Stimulated activated CD4-positive, alpha-beta T cell treated with anti-CD3 and anti-CD28 coated beads, Interleukin-15, amount 100 ng/mL, for 24 hours (primary cell): ENCODE results near the gene ESPL1.
A peak's percentile ranks its signal among the peaks of the same experiment; 100 is the strongest.
"Not testable (repeated sequence)": the region's sequence is repeated elsewhere in the genome, so short reads cannot be mapped to it uniquely, and the experiment has no call there.

Experiments used
- DNase-seq: peaks from one replicate; pipeline ENCODE4 v3.0.0-alpha.2; 2020

Gene ESPL1

DNA sequence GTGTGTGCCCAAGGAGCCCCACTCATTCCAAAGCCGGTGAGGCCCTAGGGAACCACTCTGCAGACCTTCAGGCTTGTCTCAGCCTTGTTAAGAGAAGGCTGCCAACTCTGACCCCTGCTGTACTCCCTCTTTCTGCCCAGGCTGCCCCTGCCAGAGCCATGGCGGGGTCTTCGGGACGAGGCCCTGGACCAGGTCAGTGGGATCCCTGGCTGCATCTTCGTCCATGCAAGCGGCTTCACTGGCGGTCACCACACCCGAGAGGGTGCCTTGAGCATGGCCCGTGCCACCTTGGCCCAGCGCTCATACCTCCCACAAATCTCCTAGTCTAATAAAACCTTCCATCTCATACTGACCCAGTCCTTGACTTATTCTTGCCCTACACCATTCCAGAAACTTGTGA is 38.7 kb downstream of the ESPL1 start:
- no peak for DNase-seq

DNA sequence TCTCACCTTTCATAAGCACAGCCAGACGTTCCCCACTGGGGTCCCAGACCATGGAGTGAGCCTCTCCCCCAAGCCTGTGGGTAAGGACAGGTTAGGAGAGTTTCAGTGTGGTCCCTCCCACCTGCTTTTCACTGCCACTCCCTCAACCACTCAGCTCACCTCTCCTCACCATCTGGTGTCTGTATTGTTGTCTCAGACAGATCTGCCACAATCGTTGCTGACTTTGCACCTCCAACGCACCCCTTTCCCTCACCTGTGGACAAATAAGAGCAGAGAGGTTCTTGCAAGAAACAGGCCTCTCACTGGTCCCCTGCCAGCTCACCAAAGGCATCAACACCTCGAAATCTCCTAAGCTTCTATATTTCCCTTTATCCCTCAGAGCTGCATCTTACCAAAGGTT is 40.2 kb downstream of the ESPL1 start:
- no peak for DNase-seq

DNA sequence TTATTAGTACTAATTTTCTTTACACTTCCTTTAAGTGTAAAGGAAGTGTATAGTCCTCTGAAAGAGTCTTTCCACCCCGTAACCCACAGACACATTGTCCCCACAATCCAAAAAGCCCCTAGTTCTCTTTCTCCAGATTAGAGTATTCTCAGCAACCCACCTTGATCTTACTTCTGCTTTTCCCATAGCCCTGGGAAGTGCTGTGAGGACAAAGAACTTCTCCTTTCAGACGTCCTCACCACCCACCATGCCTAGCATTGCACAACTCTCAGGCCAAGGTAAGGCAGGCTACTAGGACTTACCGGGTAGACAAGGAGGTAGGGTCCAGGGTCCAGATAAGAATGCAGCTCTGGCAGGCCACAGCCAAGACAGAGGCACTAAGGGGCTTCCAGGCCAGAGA is 45.9 kb downstream of the ESPL1 start:
- no peak for DNase-seq

DNA sequence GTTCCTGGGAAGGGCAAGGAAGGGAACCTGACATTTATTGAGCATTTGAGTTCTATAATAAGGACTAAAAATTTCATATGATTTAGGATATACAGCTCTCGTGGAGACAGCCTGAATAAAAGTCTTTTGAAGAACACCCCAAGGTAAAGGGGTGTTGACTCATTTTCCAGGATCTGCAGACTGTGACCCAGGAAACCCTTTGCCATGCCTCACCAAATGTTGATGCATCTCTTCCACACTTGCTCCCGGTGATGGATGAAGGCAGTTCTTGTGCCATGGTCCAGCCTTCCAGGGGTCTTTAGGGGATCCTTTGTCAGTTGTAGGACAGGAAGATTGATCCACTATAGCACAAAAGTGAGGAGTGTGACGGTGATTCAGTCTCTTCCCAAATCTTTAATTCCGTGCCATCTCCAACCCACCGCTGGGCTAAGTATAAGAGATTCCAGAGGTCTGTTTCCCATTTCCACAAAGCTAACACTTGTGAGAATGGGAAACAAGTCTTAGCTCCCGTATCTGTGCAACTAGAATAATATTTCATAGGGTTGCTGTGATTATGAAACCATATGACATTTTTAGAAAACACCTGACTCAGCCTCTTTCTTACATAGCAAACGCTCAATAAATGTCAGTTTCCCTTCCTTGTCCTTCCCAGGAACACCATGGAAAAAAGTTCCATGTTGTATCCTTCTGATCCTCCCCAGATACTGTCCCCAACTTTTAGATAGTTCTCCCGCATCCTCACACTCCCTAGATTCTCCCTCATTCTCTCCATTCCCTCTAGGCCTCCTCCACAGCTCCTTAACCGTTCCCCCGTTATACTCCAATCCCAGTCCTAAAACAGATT is 52.5 kb downstream of the ESPL1 start:
- no peak for DNase-seq

DNA sequence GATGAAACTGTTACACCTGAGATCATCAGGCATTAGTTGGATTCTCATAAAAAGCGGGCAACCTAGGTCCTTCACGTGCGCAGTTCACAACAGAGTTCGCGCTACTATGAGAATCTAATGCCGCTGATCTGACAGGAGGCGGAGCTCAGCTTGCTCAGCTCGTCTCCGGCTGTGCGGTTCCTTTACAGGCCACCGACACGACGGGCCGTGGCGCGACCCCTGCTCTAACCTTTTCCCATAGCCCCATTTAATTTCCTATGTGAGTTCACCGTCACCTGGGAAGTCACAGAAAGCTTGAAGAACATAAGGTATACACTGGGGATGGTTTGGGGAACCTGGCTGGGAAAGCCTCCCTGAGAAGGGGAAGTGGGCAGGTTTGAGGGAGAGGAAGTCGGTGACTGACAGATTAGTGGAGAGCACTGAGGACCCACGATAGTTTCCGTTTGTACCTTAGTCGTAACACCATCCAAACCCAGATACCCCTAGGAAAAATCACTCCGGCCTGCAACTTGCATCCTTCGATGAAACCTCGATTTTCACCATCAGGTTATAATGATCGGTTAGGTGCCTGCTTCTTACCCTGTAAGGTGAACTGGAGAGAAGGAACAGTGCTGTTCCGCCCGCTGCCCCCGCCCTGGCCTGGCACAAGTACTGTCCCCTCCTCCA is 56.1 kb downstream of the ESPL1 start:
- peak; percentile 72 for DNase-seq

DNA sequence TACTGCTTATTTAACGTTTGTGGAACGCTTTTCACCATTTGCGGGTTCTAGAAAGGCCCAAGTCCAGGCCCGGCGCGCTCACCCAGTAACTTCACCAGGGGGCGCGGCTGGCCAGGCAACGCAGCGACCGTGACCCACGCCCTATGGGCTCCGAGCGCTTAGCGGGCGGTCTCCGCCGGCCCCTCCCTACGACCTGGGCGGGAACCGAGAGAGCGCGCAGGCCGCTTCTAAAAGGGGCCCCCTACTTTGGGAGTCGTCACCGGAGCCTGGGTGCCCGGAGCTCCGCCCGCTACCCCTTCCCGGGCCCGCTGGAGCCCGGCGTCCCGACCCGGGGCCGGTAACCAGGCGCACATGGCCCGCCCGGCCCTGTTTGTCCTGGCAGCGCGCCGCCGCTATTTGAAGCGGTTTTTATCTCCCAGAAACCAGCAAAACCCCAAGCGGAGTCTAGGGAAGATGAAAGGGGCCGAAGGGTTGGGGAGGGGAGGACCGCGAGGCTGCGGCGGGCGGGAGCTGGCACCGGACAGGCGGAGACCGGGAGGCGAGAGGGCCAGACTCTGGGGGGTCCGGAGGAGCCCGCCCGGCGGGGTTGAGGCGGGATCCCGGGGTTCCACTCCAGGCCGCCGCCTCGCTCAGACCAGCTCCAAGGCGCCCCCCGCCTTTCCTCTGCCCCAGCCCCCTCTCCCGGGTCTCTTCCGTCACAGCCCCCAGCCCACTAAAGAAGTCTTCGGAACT is 56.8 kb downstream of the ESPL1 start:
- peak; percentile 95 for DNase-seq

DNA sequence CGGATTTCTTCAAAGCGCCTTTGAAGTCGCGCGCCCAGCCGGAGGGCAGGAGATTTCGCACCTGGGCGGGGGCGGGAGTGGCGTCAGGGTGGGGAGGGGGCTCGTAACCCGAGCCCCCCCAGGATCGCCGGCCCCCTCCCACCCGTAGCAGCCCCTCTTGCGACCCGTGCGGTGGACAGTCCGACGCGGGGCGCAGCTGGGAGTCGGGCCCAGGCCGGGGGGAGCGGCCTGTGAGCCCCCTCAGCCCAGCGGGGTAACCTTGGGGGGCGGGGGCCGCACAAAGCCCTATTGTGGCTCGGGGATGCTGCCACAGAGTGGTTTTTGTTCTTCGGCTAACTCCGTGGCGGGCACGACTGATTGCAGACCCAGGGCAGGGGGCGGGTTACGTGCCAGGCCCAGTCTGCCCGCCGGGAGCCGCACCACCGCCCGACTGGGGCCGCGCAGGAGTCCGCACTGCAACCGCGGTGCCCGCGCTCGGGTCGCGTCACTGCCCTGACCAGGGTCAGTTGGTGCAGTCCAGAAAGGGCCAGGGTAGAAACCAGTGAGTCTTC is 57.5 kb downstream of the ESPL1 start:
- peak; percentile 52 for DNase-seq

DNA sequence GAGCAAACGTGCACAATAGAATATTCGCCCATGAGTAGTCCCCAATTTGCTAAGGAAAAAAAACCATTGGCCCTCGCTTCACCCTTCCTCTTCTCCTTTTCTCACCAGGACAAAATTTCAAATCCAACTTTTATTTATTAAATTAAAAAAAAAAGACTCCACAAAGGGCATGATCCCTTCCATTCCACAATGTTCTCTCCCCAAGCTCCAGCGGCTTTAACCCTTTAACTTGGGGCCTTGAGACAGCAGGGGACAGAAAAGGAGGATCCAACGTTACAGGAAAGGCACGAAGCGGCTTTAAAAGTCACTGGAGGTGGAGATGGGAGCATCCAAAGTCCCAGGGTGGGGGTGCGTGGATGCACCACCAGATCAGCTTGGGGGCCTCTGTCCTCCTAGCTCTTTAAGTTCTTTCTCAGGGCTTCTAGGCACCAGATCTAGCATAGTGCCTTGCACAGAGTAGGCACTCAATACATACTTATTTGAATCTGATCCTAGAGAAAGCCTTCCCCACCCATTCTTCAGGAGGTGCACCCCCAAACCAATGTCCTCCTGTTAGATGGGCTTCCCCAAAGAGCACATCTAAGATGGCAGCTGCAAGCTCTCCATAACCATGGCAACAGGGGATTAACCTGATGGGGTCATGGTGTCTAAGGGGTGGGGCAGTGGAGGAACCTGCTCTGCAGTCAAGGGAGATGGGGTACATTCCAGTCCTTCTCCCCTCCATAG is 58.5 kb downstream of the ESPL1 start:
- no peak for DNase-seq

DNA sequence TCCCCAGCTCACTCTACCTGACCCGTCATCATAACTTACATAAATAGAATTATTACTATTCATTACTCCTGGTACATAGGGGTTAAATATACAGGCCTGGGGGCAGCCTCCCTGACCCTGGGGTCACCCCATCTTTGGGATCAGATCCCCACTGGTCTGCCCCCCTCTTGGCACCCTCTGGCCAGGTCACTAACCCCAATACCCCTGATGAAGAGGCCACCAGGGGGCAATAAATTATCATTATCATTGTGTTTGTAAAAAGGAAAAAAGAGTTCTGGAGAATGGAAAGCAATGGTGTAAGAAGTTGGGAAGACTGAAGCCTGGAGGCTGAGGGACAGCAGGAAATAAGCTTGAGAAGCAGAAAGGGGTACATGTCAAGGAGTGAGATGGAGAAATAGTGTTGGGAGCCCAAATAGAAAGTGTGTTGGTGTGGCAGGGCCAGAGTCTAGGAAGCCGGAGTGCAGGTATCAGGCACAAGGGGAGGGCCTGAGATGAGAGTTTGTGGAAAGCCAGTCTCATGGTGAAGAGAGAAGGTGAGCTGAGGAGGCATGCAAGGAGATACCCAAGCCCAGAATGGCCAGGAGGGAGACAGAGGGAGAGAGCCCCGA is 59.4 kb downstream of the ESPL1 start:
- no peak for DNase-seq

DNA sequence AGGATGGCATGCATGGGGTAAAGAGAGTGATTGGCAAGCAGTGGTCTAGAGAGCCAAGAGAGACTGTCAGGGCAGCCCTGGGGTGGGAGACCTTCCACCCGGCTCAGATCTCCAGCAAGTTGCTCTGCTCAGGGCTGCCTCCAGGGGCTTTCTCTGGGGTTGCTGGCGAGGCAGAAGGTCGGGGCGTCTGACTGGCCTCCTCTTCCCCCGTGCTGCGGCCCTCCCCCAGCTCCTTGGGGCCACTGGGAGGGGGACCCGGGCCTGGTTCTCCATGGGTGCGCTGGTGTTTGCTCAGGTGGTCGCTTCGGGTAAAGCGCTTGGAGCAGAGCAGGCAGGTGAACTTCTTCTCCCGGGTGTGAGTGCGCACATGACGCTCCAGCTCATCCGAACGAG is 59.9 kb downstream of the ESPL1 start:
- DNase-seq = no peak

DNA sequence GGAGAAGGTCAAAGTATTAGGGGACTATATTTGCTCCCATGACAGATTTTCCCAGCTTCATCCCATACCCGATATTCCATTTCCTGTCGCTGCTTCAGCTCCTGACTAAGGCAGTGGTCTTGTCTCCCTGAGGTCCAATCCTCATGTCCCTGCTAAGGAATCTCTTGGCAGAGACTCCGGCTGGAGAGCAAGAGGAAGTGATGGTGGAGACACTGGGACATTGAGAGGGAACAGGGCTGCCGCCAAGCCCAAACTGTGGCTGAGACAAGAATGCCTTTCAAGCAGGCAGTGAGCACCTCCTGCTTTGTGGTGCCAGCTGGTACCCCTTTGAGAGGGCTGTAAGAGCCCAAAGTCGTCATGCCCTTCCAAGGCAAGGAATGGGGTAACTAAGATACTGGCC is 62.6 kb downstream of the ESPL1 start:
- no peak for DNase-seq

DNA sequence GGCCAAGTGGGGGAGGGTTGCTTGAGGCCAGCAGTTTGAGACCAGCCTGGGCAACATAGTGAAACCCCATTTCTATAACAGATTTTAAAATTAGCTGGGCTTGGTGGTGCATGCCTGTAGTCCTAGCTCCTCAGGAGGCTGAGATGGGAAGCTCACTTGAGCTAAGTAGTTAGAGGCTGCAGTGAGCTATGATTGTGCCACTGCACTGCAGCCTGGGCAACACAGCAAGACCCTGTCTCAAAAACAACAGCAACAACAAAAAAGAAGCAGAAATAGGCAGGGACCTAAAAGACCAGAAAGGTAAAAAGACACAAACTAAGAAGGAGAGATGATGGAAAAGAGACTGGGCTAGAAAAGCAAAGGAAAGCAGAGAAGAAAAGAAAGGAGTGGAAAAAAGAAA is 64.2 kb downstream of the ESPL1 start:
- not testable (repeated sequence) for DNase-seq

DNA sequence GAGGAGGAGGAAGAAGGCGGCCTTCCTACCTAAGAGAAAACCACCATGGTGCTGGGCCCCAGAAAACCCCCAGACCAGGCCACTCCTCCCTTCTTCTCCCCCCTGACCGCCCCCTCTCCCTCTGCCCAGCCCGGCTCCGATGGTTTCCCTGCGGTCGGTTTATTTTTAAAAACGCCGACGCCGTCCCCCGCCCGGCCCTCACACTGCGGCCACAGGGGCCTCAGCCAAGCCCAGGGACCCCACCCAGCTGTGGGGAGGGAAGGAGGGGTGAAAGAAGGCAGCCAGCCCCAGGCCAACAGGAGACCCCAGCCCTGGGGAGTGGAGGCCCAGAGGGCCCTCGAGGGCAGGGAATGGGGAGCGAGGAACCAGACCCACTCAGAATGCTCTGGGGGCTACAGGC is 64.6 kb downstream of the ESPL1 start:
- DNase-seq = no peak

DNA sequence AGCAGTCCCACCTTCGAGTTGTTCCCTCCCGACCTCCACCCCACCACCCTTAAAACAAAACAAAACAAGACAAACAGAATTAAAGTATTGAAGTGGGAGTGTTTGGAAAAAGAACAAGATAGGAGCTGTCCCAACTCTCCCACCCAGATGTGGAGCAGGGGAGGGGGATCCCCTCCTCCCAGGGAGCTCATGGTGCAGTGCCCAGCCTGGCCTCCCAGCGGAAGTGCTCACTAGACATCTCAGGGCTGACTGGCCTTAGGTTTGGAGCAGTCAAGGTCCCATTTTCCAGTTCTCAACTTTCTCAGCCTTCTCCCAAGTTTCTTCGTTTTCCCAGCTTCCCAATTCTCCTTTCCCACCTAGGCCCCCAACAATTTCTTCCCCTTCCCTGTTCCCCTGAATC is 65.2 kb downstream of the ESPL1 start:
- DNase-seq = no peak

DNA sequence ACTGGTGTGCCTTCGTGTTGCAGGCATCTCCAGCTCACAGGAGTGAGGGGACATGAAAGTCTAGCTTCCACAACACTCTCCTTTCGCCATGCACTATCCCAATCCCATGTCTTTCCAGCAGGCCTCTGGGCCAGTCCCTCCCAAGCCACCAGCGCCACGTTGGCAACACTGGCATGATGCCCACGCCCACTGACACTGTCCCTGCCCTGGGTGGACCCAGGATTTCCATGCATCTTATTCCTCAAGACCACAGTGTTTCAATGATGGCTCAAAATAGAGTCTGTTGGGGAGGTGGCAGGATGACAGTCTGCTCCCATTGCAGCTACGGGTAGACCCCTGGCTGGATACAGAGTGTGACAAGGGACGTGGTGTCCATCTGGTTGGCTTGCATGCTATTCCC is 65.7 kb downstream of the ESPL1 start:
- no peak for DNase-seq

DNA sequence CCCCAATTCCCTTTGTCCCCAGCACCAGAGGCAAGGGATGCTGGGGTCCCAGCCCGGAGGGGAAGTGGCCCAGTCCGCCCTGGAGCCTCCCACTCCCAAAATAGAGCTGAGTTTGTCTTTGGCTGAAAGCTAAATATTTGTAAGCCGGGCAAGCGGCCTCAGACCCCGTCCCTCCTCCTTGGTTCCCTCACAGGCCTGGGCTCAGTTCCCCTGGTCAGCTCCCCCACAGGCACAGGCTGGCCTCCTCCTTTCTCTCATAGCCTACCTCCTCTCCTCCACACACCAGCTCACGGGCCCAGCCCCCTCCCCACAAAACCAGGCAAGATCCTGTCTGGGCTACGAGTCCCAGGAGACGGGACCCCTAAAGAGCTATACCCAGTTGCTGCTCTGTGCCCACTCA is 66.7 kb downstream of the ESPL1 start:
- DNase-seq = no peak

DNA sequence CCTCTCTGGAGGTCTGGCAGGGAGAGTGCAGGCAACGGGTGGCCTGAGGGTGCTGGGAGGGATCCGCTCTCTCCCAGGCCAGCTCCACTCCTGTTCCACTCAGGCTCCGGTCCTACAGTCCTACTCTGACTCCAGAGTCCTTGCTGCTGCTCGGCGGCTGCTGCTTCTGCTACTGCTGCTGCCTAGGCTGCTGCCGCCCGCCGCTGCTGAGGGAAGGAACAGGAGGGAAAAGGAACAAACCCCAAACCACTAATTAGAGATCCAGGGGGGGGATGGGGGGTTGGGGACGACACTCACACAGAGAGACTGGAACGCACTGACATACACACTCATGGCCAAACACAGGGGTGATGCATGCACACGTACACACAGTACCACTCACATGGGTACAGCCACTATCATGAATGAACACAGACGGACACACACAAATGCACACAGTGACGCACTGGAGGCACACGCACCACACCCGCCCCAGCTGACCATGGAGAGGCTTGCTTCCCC is 68.1 kb downstream of the ESPL1 start, which contains the start of gene SP7:
Gene SP7, minus strand, starts transcription at position 174 of the 501 bp plus-strand sequence. CDS start 708 bp downstream, outside the sequence.
- DNase-seq = no peak

DNA sequence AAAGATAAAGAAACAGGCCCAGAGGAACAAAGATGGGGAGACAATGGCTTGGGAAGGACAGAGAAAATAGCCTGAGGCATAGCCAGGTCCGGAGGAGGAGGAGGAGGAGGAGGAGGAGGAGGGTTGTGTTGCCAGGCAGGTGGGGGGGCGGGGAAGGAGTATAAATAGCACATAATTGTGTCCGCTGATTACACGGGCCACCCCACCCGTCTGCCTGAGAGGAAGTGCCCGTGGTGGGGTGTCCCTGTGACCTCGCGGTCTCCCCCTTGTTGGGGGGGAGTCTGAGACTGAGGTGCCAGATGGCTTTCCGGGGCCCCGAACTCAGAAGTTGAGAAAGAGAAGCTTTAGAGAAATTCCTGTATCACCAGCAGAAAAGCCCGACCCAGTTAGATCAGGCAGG is 69.9 kb downstream of the ESPL1 start:
- DNase-seq = no peak

DNA sequence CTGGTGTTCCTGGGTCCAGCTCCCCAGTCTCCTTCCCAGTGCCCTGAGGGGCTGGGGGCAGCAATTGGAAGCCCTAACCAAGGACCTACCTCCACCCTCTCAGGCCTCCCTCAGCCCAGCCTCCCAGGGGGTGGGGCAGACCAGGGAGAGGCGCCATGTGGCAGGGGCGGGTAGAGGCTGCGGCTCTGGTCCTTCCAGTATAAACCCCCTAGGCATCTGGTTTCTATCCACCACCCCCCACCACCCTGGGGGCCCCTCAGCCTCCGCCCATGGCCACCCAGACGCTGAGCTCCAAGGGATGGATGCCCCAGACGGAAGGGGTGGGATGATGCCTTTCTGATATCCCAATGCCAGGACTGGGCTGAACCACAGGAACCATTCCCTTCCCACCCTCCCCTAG is 70.8 kb downstream of the ESPL1 start:
- no peak for DNase-seq

DNA sequence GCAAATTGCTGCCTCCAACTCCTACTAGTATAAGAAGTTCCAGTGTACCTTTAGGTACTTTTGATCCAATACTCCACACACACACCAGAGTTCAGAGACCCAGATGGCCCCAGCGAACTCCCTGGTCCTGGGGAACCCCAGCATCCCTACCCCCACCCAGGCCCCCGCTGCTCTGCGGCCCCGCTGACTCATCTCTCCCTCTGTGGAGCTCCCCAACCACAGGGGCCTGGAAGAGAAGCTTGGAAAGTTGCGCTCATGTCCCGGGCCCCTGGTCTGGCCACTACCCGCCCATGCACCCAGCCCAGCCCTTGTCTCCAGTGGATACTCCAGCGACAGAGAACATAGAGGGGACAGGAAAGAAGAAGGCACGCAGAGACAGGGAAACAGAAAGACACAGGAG is 72.3 kb downstream of the ESPL1 start:
- DNase-seq = no peak
